Activated naive CD8-positive, alpha-beta T cell treated with anti-CD3 and anti-CD28 coated beads for 36 hours (primary cell): ENCODE results near the gene ATP11A. TPM values are rescaled to one million over a fixed set of nuclear protein-coding genes. Genes with fewer than 3 reads are reported as not detected.

Experiments
- DNase-seq: peaks from one replicate; pipeline ENCODE4 v3.0.0; 2021
- H3K27ac Mint-ChIP-seq: one replicate; pipeline ENCODE4 v1.8.0; 2022; ENCODE audit warnings: mild to moderate bottlenecking, moderate library complexity, mixed read lengths
- H3K27me3 Mint-ChIP-seq: one replicate; pipeline ENCODE4 v1.8.0; 2022; ENCODE audit warnings: mild to moderate bottlenecking, mixed read lengths
- H3K36me3 Mint-ChIP-seq: one replicate; pipeline ENCODE4 v1.8.0; 2021; ENCODE audit warnings: mild to moderate bottlenecking, mixed read lengths
- H3K4me1 Mint-ChIP-seq: one replicate; pipeline ENCODE4 v1.8.0; 2021; ENCODE audit warnings: mixed read lengths
- H3K4me3 Mint-ChIP-seq: one replicate; pipeline ENCODE4 v1.8.0; 2022; ENCODE audit warnings: mild to moderate bottlenecking, moderate library complexity, mixed read lengths
- H3K9me3 Mint-ChIP-seq: one replicate; pipeline ENCODE4 v1.8.0; 2022; ENCODE audit warnings: mixed read lengths
- total RNA-seq, 2 experiments: library from RNA; stranded (reverse); gene quantifications; one replicate each; pipeline ENCODE4 v1.2.3, GENCODE V29; 2021

The ATP11A gene
- total RNA-seq: 10 to 100 TPM; 27.6 to 32.5 TPM

- Mint-ChIP-seq H3K27ac (peak within 1 kb of the TSS; percentile 89), H3K9me3 (no peaks in the 10 kb centered on the region), H3K36me3 (no peaks in the 10 kb centered on the region), H3K4me1 (peaks cover 35% of the 10 kb centered on the region), H3K4me3 (peak within 1 kb of the TSS; percentile 85), H3K27me3 (no peaks in the 10 kb centered on the region)
- peak; percentile 87 for DNase-seq
These were observed at the start of gene ATP11A for GRCh38 chr13:112689303-112690245. TSS of gene ATP11A (plus strand) at chr13:112690038. CDS start at chr13:112690417, 379 bp downstream.

GRCh38 chr13:112641456-112642089 lies 48.3 kb upstream of the ATP11A start:
- Mint-ChIP-seq H3K27me3 (peaks cover 37% of the 10 kb centered on the region), H3K27ac (no peak overlapping the region), H3K4me3 (no peak overlapping the region), H3K4me1 (peaks cover 6% of the 10 kb centered on the region), H3K9me3 (no peaks in the 10 kb centered on the region), H3K36me3 (no peaks in the 10 kb centered on the region)
- DNase-seq: no peak

GRCh38 chr13:112642090-112642460 lies 47.8 kb upstream of the ATP11A start:
- no peak overlapping the region for H3K27ac Mint-ChIP-seq
- H3K4me3 Mint-ChIP-seq: no peak overlapping the region
- H3K4me1 Mint-ChIP-seq: peaks cover 6% of the 10 kb centered on the region
- no peaks in the 10 kb centered on the region for H3K36me3 Mint-ChIP-seq
- H3K27me3 Mint-ChIP-seq: peaks cover 34% of the 10 kb centered on the region
- H3K9me3 Mint-ChIP-seq: no peaks in the 10 kb centered on the region
- DNase-seq: no peak

DNA sequence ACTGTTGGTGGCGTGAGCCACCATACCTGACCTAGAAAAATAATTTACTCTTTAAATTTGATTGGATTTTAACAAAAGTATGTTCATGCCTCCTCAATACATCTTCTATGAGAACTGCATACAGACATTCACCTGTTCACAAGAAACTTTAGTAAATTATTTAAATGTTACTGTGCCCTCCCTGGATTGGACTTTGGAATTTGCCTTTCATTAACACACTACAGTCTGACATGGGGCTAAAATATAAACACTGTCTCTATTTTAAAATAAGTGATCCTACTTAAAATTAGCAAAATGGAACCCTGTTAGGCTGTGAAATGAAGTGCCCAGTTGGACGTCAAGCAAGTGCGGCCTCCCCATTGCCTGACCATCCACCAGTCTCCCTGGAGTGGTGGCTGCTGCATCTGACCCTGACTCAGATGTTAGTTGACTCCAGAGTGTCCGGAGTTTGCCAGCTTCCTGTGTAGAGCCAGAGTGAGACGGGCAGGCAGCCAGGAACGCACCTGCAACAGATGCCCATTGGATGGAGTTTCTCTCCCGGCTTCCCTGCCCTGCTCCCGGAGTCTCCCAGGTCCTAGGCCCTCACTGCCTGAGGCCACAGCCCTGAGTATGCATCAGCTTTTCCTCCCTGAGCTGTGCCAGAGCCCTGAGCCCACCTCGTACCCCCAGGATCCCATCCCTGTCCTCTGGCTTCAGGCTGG lies 45.9 kb upstream of the ATP11A start:
- Mint-ChIP-seq H3K4me3 (no peak overlapping the region), H3K36me3 (no peaks in the 10 kb centered on the region), H3K9me3 (no peaks in the 10 kb centered on the region), H3K27ac (no peak overlapping the region), H3K27me3 (peaks cover 23% of the 10 kb centered on the region), H3K4me1 (peaks cover 6% of the 10 kb centered on the region)
- no peak for DNase-seq

- no peak for DNase-seq
- H3K4me3 Mint-ChIP-seq: no peak overlapping the region
- H3K4me1 Mint-ChIP-seq: peaks cover 6% of the 10 kb centered on the region
- H3K9me3 Mint-ChIP-seq: no peaks in the 10 kb centered on the region
- H3K36me3 Mint-ChIP-seq: no peaks in the 10 kb centered on the region
- peaks cover 9% of the 10 kb centered on the region for H3K27me3 Mint-ChIP-seq
- no peak overlapping the region for H3K27ac Mint-ChIP-seq
These were observed 44.4 kb upstream of the ATP11A start for GRCh38 chr13:112645327-112645914.

- no peaks in the 10 kb centered on the region for H3K4me1 Mint-ChIP-seq
- H3K27ac Mint-ChIP-seq: no peak overlapping the region
- no peak for DNase-seq
- H3K9me3 Mint-ChIP-seq: no peaks in the 10 kb centered on the region
- no peak overlapping the region for H3K4me3 Mint-ChIP-seq
- no peaks in the 10 kb centered on the region for H3K36me3 Mint-ChIP-seq
- no peaks in the 10 kb centered on the region for H3K27me3 Mint-ChIP-seq
These were observed 42.6 kb upstream of the ATP11A start for GRCh38 chr13:112647256-112647655.

- Mint-ChIP-seq H3K27me3 (no peaks in the 10 kb centered on the region), H3K9me3 (no peaks in the 10 kb centered on the region), H3K36me3 (no peaks in the 10 kb centered on the region), H3K27ac (no peak overlapping the region), H3K4me3 (no peak overlapping the region), H3K4me1 (no peaks in the 10 kb centered on the region)
- no peak for DNase-seq
These were observed 41.7 kb upstream of the ATP11A start for GRCh38 chr13:112648101-112648500.

DNA sequence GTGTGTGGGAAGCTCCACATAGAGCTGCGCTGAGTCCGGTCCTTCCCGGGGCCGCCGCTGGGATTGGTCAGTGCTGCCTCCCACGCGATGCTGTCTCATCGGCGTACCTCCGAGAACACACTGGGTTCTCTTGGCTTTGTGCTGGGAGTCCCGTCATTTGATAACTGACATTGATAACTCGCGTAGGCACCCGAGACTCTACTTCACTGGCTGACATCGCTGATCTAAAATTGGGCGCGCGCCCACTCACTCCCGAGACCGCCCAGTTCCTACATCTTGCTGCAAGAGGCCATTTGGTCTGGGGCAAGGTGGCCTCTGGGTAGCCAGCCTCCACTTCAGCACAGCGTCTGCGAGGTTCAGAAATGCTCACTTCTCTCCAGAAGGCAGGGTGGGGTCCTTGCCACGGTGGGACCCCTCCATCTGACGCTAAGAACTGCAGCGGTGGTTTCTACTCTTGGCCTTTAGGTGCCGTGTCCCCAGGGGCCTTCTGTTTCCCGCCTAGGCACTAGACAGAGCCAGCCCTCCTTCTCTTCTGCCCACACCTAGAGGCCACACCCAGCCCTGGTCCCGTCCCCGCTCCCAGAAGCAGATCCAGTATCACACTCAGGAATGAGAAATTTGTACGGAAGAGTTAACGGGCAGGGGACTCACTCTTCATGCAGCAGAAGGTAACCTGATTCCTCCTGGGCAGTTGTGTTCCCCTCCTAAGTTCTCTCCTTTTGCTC lies 40.7 kb upstream of the ATP11A start:
- no peaks in the 10 kb centered on the region for H3K9me3 Mint-ChIP-seq
- H3K4me3 Mint-ChIP-seq: no peak overlapping the region
- no peak overlapping the region for H3K27ac Mint-ChIP-seq
- H3K4me1 Mint-ChIP-seq: peaks cover 6% of the 10 kb centered on the region
- no peaks in the 10 kb centered on the region for H3K36me3 Mint-ChIP-seq
- H3K27me3 Mint-ChIP-seq: no peaks in the 10 kb centered on the region
- DNase-seq: no peak

DNA sequence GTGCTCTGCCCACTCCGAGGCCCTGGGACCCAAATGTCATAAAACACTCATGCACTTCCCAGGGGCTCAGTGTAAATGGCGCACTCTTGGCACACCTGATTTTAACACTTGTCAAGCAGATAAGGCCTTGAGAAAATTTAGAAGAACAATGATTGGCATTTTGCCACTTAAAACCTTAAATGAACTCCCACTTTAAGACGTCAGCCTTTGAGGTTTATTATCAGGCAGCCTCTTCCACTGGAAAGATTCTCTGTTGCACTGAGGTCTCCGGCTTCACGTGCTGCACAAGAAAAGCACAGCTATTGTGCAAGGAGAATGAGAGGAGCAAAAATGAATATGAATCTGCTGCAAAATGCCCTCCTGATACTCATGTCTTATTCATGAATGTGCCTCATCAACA lies 38.5 kb upstream of the ATP11A start:
- Mint-ChIP-seq H3K36me3 (no peaks in the 10 kb centered on the region), H3K9me3 (no peaks in the 10 kb centered on the region), H3K27ac (no peak overlapping the region), H3K4me3 (no peak overlapping the region), H3K27me3 (no peaks in the 10 kb centered on the region), H3K4me1 (peaks cover 6% of the 10 kb centered on the region)
- DNase-seq: no peak

DNA sequence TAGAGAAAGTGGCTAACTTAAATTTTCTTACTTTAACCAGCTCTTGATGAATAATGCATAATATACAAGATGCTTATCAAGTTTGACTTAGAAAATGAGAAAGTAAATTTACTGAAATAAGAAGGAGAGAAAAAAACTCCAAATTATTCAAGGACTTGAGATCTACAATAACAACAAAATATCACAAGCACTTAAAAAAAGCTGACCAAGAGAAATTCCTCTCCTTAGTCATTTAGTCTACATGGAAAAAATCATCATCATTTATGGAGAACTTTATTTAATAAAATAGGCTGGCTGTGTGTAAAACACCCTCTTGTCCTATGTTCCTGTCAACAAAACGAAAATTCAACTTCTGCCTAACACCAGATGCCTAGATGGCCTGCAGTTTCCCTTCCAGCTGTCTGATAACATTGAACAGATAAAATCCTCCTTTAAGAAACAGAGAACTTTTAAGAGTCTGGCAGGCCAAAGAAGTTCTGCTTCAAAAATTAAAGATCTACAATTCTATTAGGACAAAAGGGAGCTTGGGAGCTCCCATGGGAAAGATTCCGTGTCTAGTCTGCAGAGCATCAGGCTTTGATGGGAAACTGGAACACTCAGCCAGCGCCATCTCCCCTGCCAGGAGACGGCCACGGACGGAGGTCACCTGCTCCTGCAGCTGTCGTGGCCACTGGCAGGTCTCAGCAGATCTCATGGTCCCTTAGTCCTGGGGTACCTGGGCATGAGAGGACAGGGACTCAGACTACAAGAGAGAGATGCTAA lies 37.9 kb upstream of the ATP11A start:
- no peaks in the 10 kb centered on the region for H3K36me3 Mint-ChIP-seq
- no peaks in the 10 kb centered on the region for H3K27me3 Mint-ChIP-seq
- peaks cover 6% of the 10 kb centered on the region for H3K4me1 Mint-ChIP-seq
- H3K4me3 Mint-ChIP-seq: no peak overlapping the region
- H3K9me3 Mint-ChIP-seq: no peaks in the 10 kb centered on the region
- DNase-seq: no peak
- no peak overlapping the region for H3K27ac Mint-ChIP-seq

DNA sequence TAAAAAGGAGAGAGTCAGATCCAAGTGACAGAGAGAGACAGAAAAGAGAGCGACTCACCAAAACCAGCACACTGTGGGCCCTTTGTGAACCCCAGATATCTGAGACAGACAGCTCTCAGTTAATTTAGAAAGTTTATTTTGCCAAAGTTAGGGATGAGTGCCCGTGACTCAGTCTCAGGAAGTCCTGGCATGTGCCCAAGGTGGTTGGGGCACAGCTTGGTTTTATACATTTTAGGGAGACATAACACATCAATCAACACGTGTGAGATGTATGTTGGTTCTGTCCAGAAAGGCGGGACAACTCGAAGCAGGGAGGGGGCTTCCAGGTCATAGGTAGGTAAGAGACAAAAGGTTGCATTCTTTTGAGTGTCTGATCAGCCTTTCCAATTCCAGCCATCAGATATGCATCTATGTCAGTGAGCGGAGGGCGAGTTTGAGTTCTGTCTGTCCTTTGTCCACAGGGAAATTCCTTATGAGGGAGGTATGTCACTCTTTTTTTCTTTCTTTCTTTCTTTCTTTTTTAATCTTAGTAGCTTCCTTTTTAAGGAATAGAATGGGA lies 37.2 kb upstream of the ATP11A start:
- Mint-ChIP-seq H3K4me3 (no peak overlapping the region), H3K4me1 (peaks cover 6% of the 10 kb centered on the region), H3K9me3 (no peaks in the 10 kb centered on the region), H3K27ac (no peak overlapping the region), H3K36me3 (no peaks in the 10 kb centered on the region), H3K27me3 (no peaks in the 10 kb centered on the region)
- no peak for DNase-seq

- H3K4me1 Mint-ChIP-seq: peaks cover 6% of the 10 kb centered on the region
- no peak for DNase-seq
- no peak overlapping the region for H3K27ac Mint-ChIP-seq
- H3K9me3 Mint-ChIP-seq: no peaks in the 10 kb centered on the region
- no peaks in the 10 kb centered on the region for H3K36me3 Mint-ChIP-seq
- H3K4me3 Mint-ChIP-seq: no peak overlapping the region
- H3K27me3 Mint-ChIP-seq: no peaks in the 10 kb centered on the region
These were observed 36.8 kb upstream of the ATP11A start for GRCh38 chr13:112653071-112653470.

- Mint-ChIP-seq H3K4me3 (no peak overlapping the region), H3K36me3 (no peaks in the 10 kb centered on the region), H3K27ac (no peak overlapping the region), H3K4me1 (peaks cover 6% of the 10 kb centered on the region), H3K27me3 (no peaks in the 10 kb centered on the region), H3K9me3 (no peaks in the 10 kb centered on the region)
- no peak for DNase-seq
These were observed 33.9 kb upstream of the ATP11A start for GRCh38 chr13:112655913-112656312.
